BE2C (cell line): ENCODE data around the gene MUC5B.

Experiments used
- DNase-seq: peaks from one replicate; pipeline ENCODE4 v3.0.0-alpha.2; 2020
- H3K27me3 ChIP-seq: fragments of 250-450 bp; sonication (Bioruptor Pico); 2 replicates; pipeline ENCODE4 v1.5.1; 2020; ENCODE audit warnings: mild to moderate bottlenecking
- H3K36me3 ChIP-seq: fragments of 250-450 bp; sonication (Bioruptor Pico); 2 replicates; pipeline ENCODE4 v1.5.1; 2020; ENCODE audit warnings: mild to moderate bottlenecking
- H3K4me1 ChIP-seq: fragments of 250-450 bp; sonication (Bioruptor Pico); 2 replicates; pipeline ENCODE4 v1.5.1; 2020
- H3K4me3 ChIP-seq: 2 replicates; pipeline ENCODE4 v1.5.1; 2011; ENCODE audit warnings: low read depth, low read length
- H3K9me3 ChIP-seq: fragments of 250-450 bp; sonication (Bioruptor Pico); 2 replicates; pipeline ENCODE4 v1.5.1; 2020
- TF ChIP-seq, protein P1 (sequence below): IDR thresholded peaks from 2 replicates; pipeline ENCODE4 v1.5.1; 2012; ENCODE audit warnings: mild to moderate bottlenecking, low read depth, low read length

The MUC5B gene

GRCh38 chr11:1218256-1218787 lies 4.5 kb upstream of the MUC5B start:
- TF ChIP-seq, protein P1, sequence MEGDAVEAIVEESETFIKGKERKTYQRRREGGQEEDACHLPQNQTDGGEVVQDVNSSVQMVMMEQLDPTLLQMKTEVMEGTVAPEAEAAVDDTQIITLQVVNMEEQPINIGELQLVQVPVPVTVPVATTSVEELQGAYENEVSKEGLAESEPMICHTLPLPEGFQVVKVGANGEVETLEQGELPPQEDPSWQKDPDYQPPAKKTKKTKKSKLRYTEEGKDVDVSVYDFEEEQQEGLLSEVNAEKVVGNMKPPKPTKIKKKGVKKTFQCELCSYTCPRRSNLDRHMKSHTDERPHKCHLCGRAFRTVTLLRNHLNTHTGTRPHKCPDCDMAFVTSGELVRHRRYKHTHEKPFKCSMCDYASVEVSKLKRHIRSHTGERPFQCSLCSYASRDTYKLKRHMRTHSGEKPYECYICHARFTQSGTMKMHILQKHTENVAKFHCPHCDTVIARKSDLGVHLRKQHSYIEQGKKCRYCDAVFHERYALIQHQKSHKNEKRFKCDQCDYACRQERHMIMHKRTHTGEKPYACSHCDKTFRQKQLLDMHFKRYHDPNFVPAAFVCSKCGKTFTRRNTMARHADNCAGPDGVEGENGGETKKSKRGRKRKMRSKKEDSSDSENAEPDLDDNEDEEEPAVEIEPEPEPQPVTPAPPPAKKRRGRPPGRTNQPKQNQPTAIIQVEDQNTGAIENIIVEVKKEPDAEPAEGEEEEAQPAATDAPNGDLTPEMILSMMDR: no peak
- no peaks in the 10 kb centered on the region for H3K4me1 ChIP-seq

GRCh38 chr11:1218788-1219445 lies 3.9 kb upstream of the MUC5B start:
- Histone ChIP-seq H3K27me3 (no peaks in the 10 kb centered on the region; the same call in 1 of the 2 replicates), H3K4me3 (no peak overlapping the region), H3K36me3 (no peaks in the 10 kb centered on the region), H3K9me3 (no peaks in the 10 kb centered on the region), H3K4me1 (no peaks in the 10 kb centered on the region)
- no peak for DNase-seq
- TF ChIP-seq, protein P1: no peak

More at GRCh38 chr11:1218256-1218787, 4.5 kb upstream of the MUC5B start:
- Histone ChIP-seq H3K27me3 (no peaks in the 10 kb centered on the region; the same call in 1 of the 2 replicates), H3K9me3 (no peaks in the 10 kb centered on the region), H3K4me3 (no peak overlapping the region), H3K36me3 (no peaks in the 10 kb centered on the region)
- no peak for DNase-seq

DNA sequence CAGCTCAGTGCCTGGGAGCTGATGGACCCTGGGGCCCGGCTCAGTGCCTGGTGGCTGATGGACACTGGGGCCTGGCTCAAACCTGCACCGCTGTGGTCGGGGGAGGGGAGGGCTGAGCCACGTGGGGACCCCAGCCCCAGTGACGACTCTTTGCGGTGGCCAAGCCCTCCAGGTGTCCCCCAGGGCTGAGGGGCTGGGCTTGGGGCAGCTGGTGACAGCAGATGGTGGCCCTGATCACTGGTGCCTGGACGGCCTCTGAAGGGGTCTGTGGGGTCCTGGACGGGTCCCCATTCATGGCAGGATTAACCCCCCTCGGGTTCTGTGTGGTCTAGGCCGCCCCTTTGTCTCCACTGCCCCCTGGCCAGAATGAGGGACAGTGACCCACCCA lies 3.4 kb upstream of the MUC5B start:
- Histone ChIP-seq H3K4me3 (no peak overlapping the region), H3K36me3 (no peaks in the 10 kb centered on the region), H3K27me3 (no peaks in the 10 kb centered on the region; the same call in 1 of the 2 replicates), H3K4me1 (no peaks in the 10 kb centered on the region), H3K9me3 (no peaks in the 10 kb centered on the region)
- no peak for DNase-seq
- TF ChIP-seq, protein P1: no peak

GRCh38 chr11:1219834-1220815 lies 2.7 kb upstream of the MUC5B start:
- TF ChIP-seq, protein P1: no peak
- H3K4me3 ChIP-seq: no peak overlapping the region
- DNase-seq: no peak
- H3K4me1 ChIP-seq: no peaks in the 10 kb centered on the region
- H3K9me3 ChIP-seq: no peaks in the 10 kb centered on the region
- no peaks in the 10 kb centered on the region; the same call in 1 of the 2 replicates for H3K27me3 ChIP-seq
- H3K36me3 ChIP-seq: no peaks in the 10 kb centered on the region

GRCh38 chr11:1220941-1221721 lies 1.7 kb upstream of the MUC5B start:
- TF ChIP-seq, protein P1: no peak
- peak; percentile 1 for DNase-seq
- H3K36me3 ChIP-seq: no peaks in the 10 kb centered on the region
- no peak overlapping the region for H3K4me3 ChIP-seq
- no peaks in the 10 kb centered on the region; the same call in 1 of the 2 replicates for H3K27me3 ChIP-seq
- H3K4me1 ChIP-seq: no peaks in the 10 kb centered on the region
- no peaks in the 10 kb centered on the region for H3K9me3 ChIP-seq
